GM10266 (cell line): ENCODE measurements around the gene SLC37A3.

Experiments used
- DNase-seq: peaks from one replicate; pipeline ENCODE4 v3.0.0; 2012; ENCODE audit errors: extremely low spot score
- CTCF ChIP-seq: IDR thresholded peaks from 2 replicates; pipeline ENCODE4 v1.5.1; 2012; ENCODE audit warnings: mild to moderate bottlenecking, low read depth; ENCODE audit not compliant: control insufficient read depth, insufficient read depth; ENCODE audit errors: missing control alignments

SLC37A3 gene

GRCh38 chr7:140333223-140333622, 65.1 kb downstream of the SLC37A3 start:
- no peak for DNase-seq
- TF ChIP-seq CTCF = no peak

- no peak for TF ChIP-seq CTCF
- DNase-seq = no peak
Observed at GRCh38 chr7:140330595-140330994, 67.7 kb downstream of the SLC37A3 start.

- no peak for DNase-seq
- no peak for TF ChIP-seq CTCF
Observed at GRCh38 chr7:140330128-140330527, 68.2 kb downstream of the SLC37A3 start.

- DNase-seq = no peak
- TF ChIP-seq CTCF = no peak
Observed at GRCh38 chr7:140327261-140327661, 71.1 kb downstream of the SLC37A3 start.

- peak; percentile 51 for DNase-seq
- TF ChIP-seq CTCF = peak; percentile 49
Observed at GRCh38 chr7:140326116-140326928, 72.0 kb downstream of the SLC37A3 start.

- no peak for DNase-seq
- TF ChIP-seq CTCF = no peak
Observed at GRCh38 chr7:140325600-140325999, 72.7 kb downstream of the SLC37A3 start.

GRCh38 chr7:140324714-140325113, 73.6 kb downstream of the SLC37A3 start:
- no peak for DNase-seq
- TF ChIP-seq CTCF = no peak
